GM18951 (cell line): ENCODE measurements around the gene TLE3.

Experiments used
- POLR2A ChIP-seq: IDR thresholded peaks from 4 replicates; pipeline ENCODE4 v1.6.1; 2011; ENCODE audit warnings: mild to moderate bottlenecking; ENCODE audit not compliant: insufficient read length, insufficient read depth; ENCODE audit errors: extremely low read depth
- in situ Hi-C: fragments of 300-500 bp; cut with MboI; formaldehyde crosslinking; loops from one replicate; pipeline ENCODE4 v1.12.0; 2022; ENCODE audit warnings: low sequenced_read_pairs, mixed read lengths, inconsistent platforms; ENCODE audit not compliant: unreplicated experiment

The TLE3 gene

DNA sequence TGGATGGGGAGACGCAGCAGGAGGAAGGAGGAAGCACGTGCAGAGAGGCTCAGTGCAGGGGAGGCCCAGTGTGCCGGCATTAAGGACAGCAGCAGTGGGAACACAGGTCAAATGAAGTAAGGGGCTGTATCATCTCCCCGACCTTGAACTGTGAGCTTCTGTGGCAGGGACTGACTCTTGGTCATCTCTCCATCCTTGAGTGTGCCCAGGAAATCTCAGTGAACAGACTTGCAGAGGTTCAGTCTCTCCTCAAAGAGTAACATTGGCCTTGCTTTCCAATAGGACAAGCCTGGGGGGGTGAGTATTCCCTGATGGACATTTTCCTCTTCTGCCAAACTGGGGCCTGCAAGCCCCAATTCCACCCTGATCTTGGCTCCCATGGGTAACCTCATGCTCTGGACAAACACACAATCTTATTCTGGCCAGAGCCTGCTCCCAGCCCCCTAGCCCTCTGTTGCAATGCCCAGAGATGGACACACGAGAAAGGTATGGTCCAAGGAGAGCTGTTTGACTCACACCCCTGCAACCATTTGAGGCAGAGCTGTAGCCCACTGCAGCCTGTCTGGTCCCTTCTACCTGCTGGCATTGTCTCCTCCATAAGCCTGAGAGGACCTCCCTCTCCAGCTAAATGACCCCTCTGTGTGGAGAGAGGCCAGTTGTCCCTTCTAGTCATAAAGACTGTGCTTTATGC, 50.9 kb downstream of the TLE3 start:
- TF ChIP-seq POLR2A = no peak
- in situ Hi-C loops = no loop called here

GRCh38 chr15:70045045-70045444, 52.7 kb downstream of the TLE3 start:
- TF ChIP-seq POLR2A = no peak
- in situ Hi-C loops = no loop called here

- in situ Hi-C loops = no loop called here
- TF ChIP-seq POLR2A = no peak
These were observed 53.5 kb downstream of the TLE3 start for GRCh38 chr15:70044168-70044567.

DNA sequence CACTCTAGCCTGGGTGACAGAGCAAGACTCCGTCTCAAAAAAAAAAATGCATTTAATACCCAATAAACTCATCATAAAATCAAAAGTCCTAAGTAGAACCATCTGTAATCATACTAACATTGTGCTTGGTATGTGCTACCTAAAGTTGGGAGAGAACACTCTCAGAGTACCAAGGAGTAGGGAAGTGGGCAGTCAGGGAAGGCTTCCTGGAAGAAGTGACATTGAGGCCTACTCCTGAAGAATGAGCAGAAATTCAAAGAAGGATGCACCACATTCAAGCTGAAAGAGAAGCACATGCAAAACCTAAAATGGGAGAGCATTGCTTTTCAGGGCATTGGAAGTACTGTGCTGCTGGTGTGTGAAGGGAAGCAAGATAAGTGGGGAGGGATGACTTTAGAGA, 54.1 kb downstream of the TLE3 start:
- TF ChIP-seq POLR2A = no peak
- in situ Hi-C loops = no loop called here

- no peak for TF ChIP-seq POLR2A
- in situ Hi-C loops = no loop called here
These were observed 55.0 kb downstream of the TLE3 start for GRCh38 chr15:70042553-70043214.

GRCh38 chr15:70039917-70040316, 57.8 kb downstream of the TLE3 start:
- in situ Hi-C loops = no loop called here
- no peak for TF ChIP-seq POLR2A

DNA sequence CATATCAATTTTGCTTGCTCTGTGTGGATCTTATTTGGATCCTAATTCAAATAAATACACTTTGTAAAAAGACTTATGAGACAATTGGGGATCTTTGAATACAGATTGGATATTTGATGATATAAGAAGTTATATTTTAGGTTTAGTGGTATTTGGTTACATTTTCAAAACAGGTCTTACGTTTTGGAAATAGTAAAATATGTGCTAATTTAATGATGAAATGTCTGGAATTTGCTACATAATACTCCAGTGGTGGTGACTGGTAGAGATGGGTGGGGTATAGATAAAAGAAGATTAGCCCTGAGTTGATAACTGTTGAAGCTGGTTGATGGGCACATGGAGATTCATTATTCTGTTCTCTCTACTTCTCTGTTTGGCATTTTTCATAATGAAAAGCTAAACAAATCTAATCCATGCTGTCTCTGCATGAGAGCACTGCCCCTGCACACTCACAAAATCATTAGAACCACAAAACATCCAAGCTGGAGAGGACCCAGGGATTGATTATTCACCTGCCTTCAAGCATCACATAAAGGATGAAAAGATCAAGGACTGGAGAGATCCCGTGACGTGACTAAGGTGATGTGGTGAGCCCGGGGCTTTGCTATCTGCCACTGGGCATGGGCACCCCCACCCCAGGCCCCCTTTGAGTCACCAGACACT, 58.9 kb downstream of the TLE3 start:
- TF ChIP-seq POLR2A = no peak
- in situ Hi-C loops = no loop called here

GRCh38 chr15:70037292-70037640, 60.5 kb downstream of the TLE3 start:
- no peak for TF ChIP-seq POLR2A
- in situ Hi-C loops = no loop called here

DNA sequence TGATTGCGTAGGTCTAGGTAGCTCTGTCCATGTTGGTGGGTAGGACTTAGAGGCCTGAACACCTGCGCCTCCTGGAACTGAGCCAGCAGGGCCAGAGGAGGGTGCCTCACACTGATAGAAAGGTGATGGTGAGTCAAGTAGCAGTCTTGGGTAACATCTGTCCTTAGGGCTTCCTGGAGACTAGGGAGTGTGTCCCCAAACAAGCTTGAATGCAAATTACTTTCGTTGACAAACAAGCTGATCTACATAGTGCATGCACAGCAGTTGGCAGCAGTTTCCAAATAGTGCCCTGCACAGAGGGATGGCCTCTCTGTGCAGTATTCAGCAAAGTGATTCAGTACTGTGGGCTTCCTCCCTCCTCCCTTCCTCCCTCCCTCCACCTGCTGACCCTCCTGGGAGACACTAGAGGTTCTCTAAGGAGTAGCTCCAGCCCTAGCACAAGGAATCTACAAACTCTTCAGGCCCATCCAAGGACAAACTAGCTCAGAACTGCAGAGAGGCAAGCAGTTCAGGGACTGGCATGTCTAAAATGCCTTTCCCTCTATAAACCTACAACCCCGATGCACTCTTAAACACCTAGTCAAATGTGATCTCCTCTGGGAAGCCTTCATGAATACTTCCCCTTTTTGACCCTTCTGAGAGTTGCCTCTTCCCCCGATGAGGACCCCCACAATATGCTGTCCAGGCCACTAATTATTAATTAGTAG, 61.0 kb downstream of the TLE3 start:
- in situ Hi-C loops = no loop called here
- TF ChIP-seq POLR2A = peak; percentile 54

- in situ Hi-C loops = no loop called here
- TF ChIP-seq POLR2A = peak; percentile 53
These were observed 62.0 kb downstream of the TLE3 start for GRCh38 chr15:70035719-70036077.

DNA sequence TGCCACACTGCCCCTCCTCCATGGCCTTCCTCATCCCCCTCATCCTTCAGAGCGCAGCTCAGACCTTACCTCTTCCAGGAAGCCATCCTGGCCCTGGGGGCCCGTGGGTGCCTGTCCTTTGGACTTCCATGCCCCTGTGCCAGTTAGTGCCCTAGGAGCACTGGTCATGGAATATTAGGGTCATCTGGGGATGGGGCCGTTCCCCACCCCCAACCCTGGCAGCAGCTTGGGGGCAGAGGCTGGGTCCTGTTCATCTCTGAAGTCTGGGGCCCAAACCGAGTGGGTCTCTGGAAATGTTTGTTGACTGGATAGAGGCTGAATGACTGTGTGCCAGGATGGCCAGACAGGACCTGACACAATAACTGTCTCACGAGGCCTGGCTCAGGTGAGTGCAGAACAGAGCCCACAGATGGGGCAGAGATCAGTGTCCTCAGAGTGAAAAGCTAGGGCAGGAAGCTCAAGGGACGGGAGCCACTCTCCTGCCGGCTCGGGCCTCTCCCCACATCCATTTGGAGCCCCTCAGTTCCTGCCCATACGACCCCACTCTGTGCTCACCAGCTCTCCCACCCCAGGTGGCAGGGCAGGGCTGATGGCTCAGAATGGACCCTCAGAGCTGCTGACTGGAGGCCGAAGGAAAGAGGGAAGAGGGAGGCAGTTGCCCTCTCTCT, 62.5 kb downstream of the TLE3 start:
- in situ Hi-C loops = no loop called here

DNA sequence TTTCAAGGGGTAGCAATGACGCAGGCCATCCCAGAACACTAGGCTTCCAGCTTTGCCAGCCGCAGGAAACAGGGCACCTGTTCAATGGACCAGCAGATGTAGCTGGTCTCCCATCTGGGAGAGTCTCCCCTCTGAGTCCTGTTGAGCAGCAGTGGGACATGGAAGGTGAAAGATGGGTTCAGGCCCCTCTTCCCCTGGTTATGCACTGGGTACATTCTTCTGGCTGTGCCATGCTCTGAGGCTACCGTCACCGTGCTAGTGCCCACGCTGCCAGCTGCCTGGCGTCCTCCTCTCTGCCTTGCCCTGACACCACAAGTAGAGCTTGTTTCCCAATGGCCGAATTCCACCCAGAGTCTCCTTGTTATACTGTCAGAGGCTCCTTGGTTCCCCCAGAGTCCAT, 63.1 kb downstream of the TLE3 start:
- in situ Hi-C loops = no loop called here
- TF ChIP-seq POLR2A = no peak

More for the DNA sequence above, 62.5 kb downstream of the TLE3 start:
- TF ChIP-seq POLR2A = no peak

DNA sequence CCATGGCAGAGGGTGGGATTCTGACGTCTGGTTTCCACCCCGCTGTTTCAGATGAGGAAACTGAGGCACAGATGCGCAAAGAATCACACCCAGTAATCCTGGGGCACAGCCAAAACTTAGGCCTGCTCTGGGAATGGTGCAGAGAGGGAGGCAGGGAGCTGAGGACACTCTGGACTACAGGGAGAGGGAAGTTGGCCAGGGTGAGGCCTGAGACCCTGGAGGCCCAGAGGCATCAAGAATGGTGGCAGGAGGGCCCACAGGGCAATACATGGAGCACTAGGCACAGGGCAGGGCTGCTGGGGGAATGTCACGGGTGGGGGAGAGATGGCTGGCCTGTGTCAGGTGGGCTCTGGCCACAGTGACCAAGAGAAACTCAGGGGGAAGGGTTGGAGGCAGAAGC, 63.6 kb downstream of the TLE3 start:
- in situ Hi-C loops = no loop called here
- TF ChIP-seq POLR2A = no peak
